Small intestine (tissue), 7 donors: ENCODE results near the gene SH3PXD2B. TPM values are rescaled to one million over a fixed set of nuclear protein-coding genes. Genes with fewer than 3 reads are reported as not detected.

Source experiments
- DNase-seq, 2 donors: peaks; one replicate each; pipeline versions ENCODE4 v3.0.0 to v3.0.0-alpha.2; 2013
- FAIRE-seq: peaks from 2 replicates; lab custom pipeline; 2012; peaks lifted over from hg19 to GRCh38; lab: Jason Lieb, UNC
- H3K27ac ChIP-seq, 3 donors: one replicate each; pipeline ENCODE4 v1.5.1; 2013; ENCODE audit warnings: low read length in 2 of 3, mild to moderate bottlenecking in 2 of 3, control low read depth in 1 of 3, inconsistent platforms in 1 of 3, low read depth in 1 of 3, moderate library complexity in 1 of 3
- H3K27me3 ChIP-seq, 3 donors: one replicate each; pipeline ENCODE4 v1.6.1; 2013; ENCODE audit warnings: low read length in 3 of 3, inconsistent platforms in 1 of 3; ENCODE audit not compliant: control insufficient read depth in 3 of 3, insufficient read depth in 3 of 3
- H3K36me3 ChIP-seq, 3 donors: one replicate each; pipeline ENCODE4 v1.6.1; 2013; ENCODE audit warnings: low read length in 3 of 3, inconsistent platforms in 1 of 3, low read depth in 1 of 3, mild to moderate bottlenecking in 1 of 3, moderate library complexity in 1 of 3; ENCODE audit not compliant: control insufficient read depth in 3 of 3, insufficient read depth in 2 of 3
- H3K4me1 ChIP-seq, 3 donors: one replicate each; pipeline ENCODE4 v1.6.1; 2013; ENCODE audit warnings: low read length in 2 of 3, inconsistent platforms in 1 of 3, low read depth in 1 of 3, mild to moderate bottlenecking in 1 of 3, moderate library complexity in 1 of 3; ENCODE audit not compliant: control insufficient read depth in 3 of 3, insufficient read depth in 2 of 3
- H3K4me3 ChIP-seq, 3 donors: one replicate each; pipeline ENCODE4 v1.5.1; 2013; ENCODE audit warnings: low read length in 3 of 3, control low read depth in 1 of 3, inconsistent platforms in 1 of 3, low read depth in 1 of 3, mild to moderate bottlenecking in 1 of 3, moderate library complexity in 1 of 3
- H3K9me3 ChIP-seq, 2 donors: one replicate each; pipeline ENCODE4 v1.6.1; 2013; ENCODE audit warnings: low read depth in 1 of 2, low read length in 1 of 2; ENCODE audit not compliant: control insufficient read depth in 2 of 2, insufficient read depth in 1 of 2
- WGBS, 3 donors: extraction: QIAGEN DNeasy Blood & Tissue Kit; methylation state at CpG; one replicate each; pipeline ENCODE4 v1.1.7; 2013; 5-methylcytosine and 5-hydroxymethylcytosine counted together
- polyA plus RNA-seq, 4 donors: library from polyadenylated mRNA; stranded (reverse) in 3 of 4; unstranded in 1 of 4; fragments of 200-250 nt in 3 of 4; fragments of 120-200 nt in 1 of 4; gene quantifications; one replicate each; pipeline versions ENCODE4 v1.2.1 to v1.2.3, GENCODE V29; 2013
- donor health status: healthy with polysubstance abuse.
- donor health status: control.
- donor health status: control.
- donor health status: Bipolar disorder and iron deficiency.
- donor health status: healthy.

Gene SH3PXD2B
- polyA plus RNA-seq, 4 donors: 1.1 to 11.9 (median 6.5) TPM

DNA sequence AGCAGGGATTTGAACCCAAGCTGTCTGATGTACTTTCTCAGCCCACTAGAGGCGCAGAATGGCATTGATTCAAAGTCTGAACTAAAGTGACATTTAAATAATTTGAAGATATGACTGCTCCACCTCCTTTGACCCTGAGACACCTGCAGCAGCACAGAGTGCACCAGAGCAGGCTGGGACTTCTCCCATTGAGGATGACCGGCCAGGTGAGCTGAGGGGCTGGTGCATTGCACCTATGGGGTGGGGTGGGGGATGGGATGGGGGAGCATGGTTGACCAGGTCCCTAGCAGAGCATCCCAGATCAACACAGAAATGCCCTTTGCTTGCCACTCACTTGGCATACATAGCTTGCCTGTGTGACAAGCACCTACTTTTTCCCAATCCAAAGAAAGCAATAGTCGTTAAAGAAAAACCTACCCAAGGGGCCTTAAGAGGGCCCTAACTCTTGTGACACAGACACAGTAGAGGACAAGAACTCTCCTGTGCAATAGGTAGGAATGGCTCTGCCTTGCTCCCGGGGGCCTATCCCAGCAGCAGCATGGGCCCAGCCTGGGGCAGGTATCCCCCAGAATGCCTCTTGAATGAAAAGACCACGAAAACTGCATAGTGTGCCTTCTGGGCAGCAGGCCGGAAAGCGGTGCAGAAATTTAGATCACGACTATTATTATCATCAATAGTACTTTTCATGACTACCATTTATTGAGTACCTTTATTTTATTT lies 6.5 kb downstream of the SH3PXD2B start:
- Histone ChIP-seq H3K4me3 (no peak overlapping the region), H3K9me3 (no peaks in the 10 kb centered on the region), H3K27me3 (no peaks in the 10 kb centered on the region), H3K27ac (no peak overlapping the region), H3K4me1 (peaks cover 0 to 11% (median 2%) of the 10 kb centered on the region in 3 donors), H3K36me3 (peaks cover 0 to 32% (median 0%) of the 10 kb centered on the region in 3 donors)
- WGBS, 3 donors: 79 to 89% (median 81%) methylated on average over 8 of the region's 8 CpGs
- FAIRE-seq (no peak), DNase-seq (no peak)

DNA sequence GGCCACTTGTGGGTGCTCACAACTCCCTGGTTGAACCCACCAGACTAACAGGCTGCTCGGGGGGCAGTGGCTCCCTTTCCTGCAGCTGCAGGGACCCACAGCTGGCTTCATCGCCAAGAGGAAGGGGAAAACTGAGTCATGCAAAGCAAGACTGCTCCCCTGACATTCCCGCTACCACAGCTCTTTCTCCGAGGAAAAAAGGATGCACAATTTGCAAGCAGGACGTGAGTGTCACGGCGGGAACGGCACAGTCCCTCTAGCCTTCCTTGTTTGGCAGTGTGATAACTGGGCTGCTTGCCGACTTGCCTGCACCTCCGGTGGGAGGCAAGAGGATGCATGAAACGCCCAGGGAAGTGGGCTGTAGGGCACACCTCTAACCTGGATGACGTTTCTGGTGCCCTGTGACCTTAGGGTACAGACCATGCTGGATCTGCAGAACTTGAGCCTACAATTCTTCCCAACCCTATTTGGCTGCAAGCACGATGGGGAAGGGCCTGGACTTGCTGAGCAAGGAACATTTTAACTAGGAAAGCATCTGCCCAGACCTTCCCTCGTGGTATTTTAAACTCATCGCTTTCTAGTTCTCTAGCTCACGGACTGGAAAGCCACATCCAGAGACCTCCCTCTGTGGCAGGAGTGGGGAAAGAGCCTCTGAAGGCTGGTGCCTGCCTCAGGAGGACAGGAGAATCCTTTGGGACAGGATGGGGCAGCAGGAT lies 7.8 kb downstream of the SH3PXD2B start:
- no peaks in the 10 kb centered on the region for H3K9me3 ChIP-seq
- 62 to 74% (median 73%) methylated on average over 16 of the region's 16 CpGs for WGBS, 3 donors
- H3K27me3 ChIP-seq: no peaks in the 10 kb centered on the region
- no peak for FAIRE-seq
- no peak overlapping the region for H3K4me3 ChIP-seq
- H3K27ac ChIP-seq: no peak overlapping the region
- peaks cover 0 to 26% (median 0%) of the 10 kb centered on the region in 3 donors for H3K36me3 ChIP-seq
- no peak for DNase-seq
- H3K4me1 ChIP-seq: peaks cover 0 to 3% (median 2%) of the 10 kb centered on the region in 3 donors

DNA sequence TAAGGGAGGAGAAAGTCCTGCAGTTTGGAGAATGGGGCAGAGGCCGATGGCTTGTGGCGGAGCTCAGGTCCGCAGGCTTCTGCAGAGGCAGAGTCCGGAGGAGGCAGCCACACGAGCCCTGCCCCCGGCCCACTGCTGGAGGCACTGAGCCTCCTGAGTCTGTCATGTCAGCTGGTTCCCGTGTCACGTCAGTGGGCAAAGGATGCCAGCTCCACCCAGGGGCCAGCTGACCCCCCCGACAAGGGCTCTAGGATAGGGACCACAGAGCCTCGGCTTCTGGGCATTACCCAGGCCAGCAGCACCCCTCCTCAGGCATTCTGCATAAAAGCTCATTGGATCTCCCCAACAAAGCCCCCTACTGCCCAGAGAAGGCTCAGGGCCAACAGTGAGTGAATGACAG lies 8.5 kb downstream of the SH3PXD2B start:
- DNase-seq (no peak), FAIRE-seq (no peak)
- peaks cover 0 to 25% (median 0%) of the 10 kb centered on the region in 3 donors for H3K36me3 ChIP-seq
- WGBS, 3 donors: 79 to 93% (median 89%) methylated on average over 10 of the region's 10 CpGs
- no peak overlapping the region for H3K27ac ChIP-seq
- H3K9me3 ChIP-seq: no peaks in the 10 kb centered on the region
- no peak overlapping the region for H3K4me3 ChIP-seq
- H3K4me1 ChIP-seq: peaks cover 0 to 2% (median 0%) of the 10 kb centered on the region in 3 donors
- H3K27me3 ChIP-seq: no peaks in the 10 kb centered on the region

DNA sequence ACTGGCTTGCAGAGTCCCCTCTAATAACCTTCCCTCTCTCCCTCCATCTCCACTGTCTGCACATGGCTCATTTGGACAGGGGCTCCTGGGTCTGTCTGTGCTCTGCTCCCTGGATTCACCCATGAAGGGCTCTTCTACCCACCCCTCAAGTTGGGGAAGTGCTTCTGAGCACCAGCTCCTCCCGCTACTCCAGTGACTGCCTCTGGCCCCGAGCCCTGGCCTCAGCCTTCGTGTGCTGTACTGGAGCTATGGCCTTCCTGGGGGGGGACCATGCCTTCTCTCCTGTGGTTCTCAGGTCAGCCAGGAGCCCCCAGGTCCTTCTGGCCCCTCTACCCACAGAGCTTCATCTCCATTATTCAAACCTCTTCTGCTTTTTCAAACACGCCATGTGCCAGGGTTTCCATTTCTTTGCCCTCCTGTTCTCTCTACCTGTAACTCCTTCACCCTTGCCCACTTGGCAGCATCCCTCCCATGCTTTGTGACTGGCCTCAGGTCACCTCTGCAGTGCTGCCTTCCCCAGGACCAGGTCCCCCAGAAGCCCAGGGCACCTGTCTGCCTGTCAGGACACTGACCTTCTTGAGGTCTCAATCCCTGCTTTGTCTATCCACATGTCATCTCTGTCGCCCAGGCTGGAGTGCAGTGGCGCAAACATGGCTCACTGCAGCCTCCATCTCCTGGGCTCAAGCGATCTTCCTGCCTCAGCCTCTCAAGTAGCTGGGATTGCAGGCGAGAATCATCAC lies 9.5 kb downstream of the SH3PXD2B start:
- H3K4me3 ChIP-seq: no peak overlapping the region
- DNase-seq (no peak), FAIRE-seq (no peak)
- peaks cover 0 to 29% (median 0%) of the 10 kb centered on the region in 3 donors for H3K36me3 ChIP-seq
- H3K9me3 ChIP-seq: no peaks in the 10 kb centered on the region
- WGBS, 3 donors: 76 to 92% (median 83%) methylated on average over 8 of the region's 8 CpGs
- H3K27ac ChIP-seq: peak overlapping the region in 1 of 3 donors; percentile 53
- H3K4me1 ChIP-seq: peaks cover 0 to 2% (median 0%) of the 10 kb centered on the region in 3 donors
- H3K27me3 ChIP-seq: no peaks in the 10 kb centered on the region

DNA sequence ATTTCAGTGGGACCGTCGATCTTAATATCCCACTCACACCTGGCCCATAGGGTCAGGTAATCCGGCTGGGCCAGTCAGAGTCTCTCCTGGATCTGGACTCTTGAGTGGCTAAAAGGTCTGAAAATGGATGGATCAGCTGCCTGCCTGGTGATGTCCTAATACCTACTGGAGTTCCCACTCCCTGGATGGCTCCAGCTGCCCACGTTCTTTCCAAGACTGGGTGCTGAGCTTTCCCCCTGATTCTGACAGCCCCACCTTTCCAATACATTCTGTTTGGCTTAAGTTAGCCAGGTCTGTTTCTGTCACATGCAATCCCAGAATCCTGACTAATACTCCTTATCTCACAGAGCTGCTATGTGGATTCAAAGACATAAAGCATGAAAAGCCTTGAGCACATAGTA lies 10.2 kb downstream of the SH3PXD2B start:
- H3K27me3 ChIP-seq: no peaks in the 10 kb centered on the region
- peaks cover 0 to 2% (median 0%) of the 10 kb centered on the region in 3 donors for H3K4me1 ChIP-seq

DNA sequence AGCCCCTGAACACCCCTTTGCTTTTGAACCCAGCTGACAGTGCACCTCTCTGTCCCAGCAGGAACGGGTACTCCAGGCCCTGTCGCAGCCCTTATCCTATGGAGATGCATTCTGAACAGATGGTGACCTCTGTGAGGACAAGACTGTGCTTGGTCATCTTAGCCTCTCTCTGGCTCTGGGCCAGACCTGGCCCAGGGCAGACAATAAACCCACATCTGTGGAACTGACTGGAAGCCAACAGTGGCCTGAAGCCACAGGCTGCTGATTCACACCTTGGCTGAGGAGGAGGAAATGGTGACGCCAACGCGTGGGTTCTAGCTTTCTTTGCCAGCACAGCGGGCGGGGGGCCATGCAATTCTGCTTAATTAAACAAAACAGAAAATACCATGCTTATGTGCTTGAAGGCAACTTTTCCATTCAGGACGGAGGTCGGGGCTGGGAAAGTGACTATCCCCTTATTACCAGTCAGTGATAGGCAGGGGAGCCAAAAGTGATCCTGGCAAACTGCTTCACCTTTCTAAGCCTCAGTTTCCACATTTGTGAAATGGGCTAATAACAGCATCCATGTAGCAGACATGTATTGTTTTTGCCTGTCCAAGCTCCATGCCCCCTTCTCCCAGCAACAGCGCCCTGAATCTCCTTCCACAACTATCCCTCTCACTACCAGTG lies 10.8 kb downstream of the SH3PXD2B start:
- H3K36me3 ChIP-seq: peaks cover 0 to 22% (median 0%) of the 10 kb centered on the region in 3 donors
- no peak for DNase-seq
- H3K9me3 ChIP-seq: no peaks in the 10 kb centered on the region
- peaks cover 0 to 2% (median 0%) of the 10 kb centered on the region in 3 donors for H3K4me1 ChIP-seq
- FAIRE-seq: no peak
- H3K27me3 ChIP-seq: no peaks in the 10 kb centered on the region
- H3K27ac ChIP-seq: peak overlapping the region in 1 of 3 donors; percentile 56
- H3K4me3 ChIP-seq: no peak overlapping the region
- 43 to 63% (median 54%) methylated on average over 10 of the region's 10 CpGs for WGBS, 3 donors

More for the DNA sequence above, 10.2 kb downstream of the SH3PXD2B start:
- FAIRE-seq (no peak), DNase-seq (no peak)
- no peak overlapping the region for H3K4me3 ChIP-seq
- H3K27ac ChIP-seq: peak overlapping the region in 1 of 3 donors; percentile 56
- peaks cover 0 to 28% (median 0%) of the 10 kb centered on the region in 3 donors for H3K36me3 ChIP-seq
- H3K9me3 ChIP-seq: no peaks in the 10 kb centered on the region
- WGBS, 3 donors: 85 to 95% (median 86%) methylated on average over 4 of the region's 4 CpGs

DNA sequence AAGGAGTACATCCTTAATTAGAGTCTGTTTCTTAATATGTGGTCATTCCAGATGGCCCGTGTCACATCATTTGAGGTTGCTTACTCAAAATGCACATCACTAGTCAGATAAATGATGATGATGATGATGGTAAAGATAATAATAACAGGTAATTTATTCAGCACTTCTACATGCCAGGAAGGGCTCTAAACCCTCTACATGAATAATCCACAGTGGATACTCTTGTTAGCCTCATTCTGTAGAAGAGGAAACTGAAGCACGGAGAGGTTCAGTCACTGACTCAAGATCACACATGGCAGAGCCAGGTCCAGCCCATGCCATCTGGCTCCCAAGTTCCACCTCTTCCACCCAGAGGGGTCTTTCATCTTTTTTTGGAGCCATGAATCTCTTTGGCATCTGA lies 11.7 kb downstream of the SH3PXD2B start:
- Histone ChIP-seq H3K27ac (peak overlapping the region in 1 of 3 donors; percentile 24), H3K4me1 (peaks cover 0 to 7% (median 2%) of the 10 kb centered on the region in 3 donors), H3K9me3 (no peaks in the 10 kb centered on the region), H3K27me3 (no peaks in the 10 kb centered on the region), H3K4me3 (no peak overlapping the region), H3K36me3 (peaks cover 0 to 23% (median 0%) of the 10 kb centered on the region in 3 donors)
- WGBS, 3 donors: 80 to 85% (median 84%) methylated on average over 2 of the region's 2 CpGs
- no peak for FAIRE-seq
- no peak for DNase-seq
